Measurements from ENCODE around the gene HPCAL4. TPM values are rescaled to one million over a fixed set of nuclear protein-coding genes. Genes with fewer than 3 reads are reported as not detected.

HPCAL4 gene
- 0.49 and 0.68 TPM in 2 replicates for total RNA-seq
- long read RNA-seq: 0 reads

DNA sequence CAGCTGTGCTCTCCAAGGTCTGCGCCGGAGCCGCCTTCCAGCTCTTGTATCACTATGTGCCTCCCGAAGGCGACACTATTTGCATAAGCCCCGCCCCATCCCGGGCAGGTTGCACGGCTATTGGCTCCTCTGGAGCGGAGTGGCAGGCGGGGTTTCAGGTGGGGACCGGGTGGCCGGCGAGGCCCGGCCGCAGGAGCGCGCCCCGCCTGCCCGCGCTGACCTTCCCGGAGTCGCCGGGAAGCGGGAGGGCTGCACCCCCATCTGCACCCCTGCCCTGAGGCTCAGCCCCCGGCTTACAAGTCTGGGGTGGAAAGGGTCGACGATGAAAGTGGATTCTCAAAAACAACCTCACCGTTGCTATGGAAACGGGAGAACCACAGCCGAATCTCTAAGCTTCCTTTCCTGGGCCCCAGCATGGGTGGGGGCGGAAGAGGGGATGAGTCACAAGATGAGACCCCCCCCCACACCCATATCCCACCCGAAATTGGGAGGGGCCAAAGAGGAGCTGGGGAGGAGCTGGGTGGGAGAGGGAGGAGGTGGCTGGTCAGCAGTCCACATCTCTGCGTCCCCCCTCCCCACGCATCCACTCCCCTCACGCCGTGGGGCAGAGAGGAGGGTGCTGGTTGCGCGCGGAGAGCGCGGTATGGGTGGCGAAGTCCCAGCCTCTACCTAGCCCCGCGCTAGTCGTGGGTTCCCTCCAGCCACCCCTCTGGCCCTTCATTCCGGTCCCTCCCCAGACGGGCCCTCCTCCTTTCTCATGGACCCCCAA lies at the start of gene HPCAL4:
TSS of gene HPCAL4 (minus strand) at position 51 of the 769 bp plus-strand sequence. CDS start 6,830 bp downstream, outside the sequence.
- Mint-ChIP-seq H3K27me3 (ENCODE audit: low read depth) (peaks cover 96% of the 10 kb centered on the region), H3K27ac (ENCODE audit: unreplicated experiment) (no peak within 1 kb of the TSS), H3K36me3 (ENCODE audit: low read depth) (no peaks in the 10 kb centered on the region), H3K4me1 (peaks cover 15% of the 10 kb centered on the region), H3K9me3 (no peaks in the 10 kb centered on the region), H3K4me3 (peak within 1 kb of the TSS; percentile 69)
- peak; percentile 88 for DNase-seq (ENCODE audit: low read depth, low spot score)
- TF ChIP-seq, protein P1, sequence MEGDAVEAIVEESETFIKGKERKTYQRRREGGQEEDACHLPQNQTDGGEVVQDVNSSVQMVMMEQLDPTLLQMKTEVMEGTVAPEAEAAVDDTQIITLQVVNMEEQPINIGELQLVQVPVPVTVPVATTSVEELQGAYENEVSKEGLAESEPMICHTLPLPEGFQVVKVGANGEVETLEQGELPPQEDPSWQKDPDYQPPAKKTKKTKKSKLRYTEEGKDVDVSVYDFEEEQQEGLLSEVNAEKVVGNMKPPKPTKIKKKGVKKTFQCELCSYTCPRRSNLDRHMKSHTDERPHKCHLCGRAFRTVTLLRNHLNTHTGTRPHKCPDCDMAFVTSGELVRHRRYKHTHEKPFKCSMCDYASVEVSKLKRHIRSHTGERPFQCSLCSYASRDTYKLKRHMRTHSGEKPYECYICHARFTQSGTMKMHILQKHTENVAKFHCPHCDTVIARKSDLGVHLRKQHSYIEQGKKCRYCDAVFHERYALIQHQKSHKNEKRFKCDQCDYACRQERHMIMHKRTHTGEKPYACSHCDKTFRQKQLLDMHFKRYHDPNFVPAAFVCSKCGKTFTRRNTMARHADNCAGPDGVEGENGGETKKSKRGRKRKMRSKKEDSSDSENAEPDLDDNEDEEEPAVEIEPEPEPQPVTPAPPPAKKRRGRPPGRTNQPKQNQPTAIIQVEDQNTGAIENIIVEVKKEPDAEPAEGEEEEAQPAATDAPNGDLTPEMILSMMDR (conservative IDR thresholded peaks at IDR 0.05): no peak

GRCh38 chr1:39738622-39739366 lies 47.6 kb upstream of the HPCAL4 start, which contains the start of gene PPIE:
PPIE (plus strand) TSS chr1:39738882; CDS start chr1:39738901, 19 bp downstream.
- peak; percentile 84 for DNase-seq (ENCODE audit: low read depth, low spot score)
- no peaks in the 10 kb centered on the region for H3K9me3 Mint-ChIP-seq
- H3K4me1 Mint-ChIP-seq: peaks cover 27% of the 10 kb centered on the region
- H3K36me3 Mint-ChIP-seq (ENCODE audit: low read depth): no peaks in the 10 kb centered on the region
- peak within 1 kb of the TSS; percentile 91 for H3K27ac Mint-ChIP-seq (ENCODE audit: unreplicated experiment)
- TF ChIP-seq, protein P1 (conservative IDR thresholded peaks at IDR 0.05): no peak
- peaks cover 40% of the 10 kb centered on the region for H3K27me3 Mint-ChIP-seq (ENCODE audit: low read depth)
- H3K4me3 Mint-ChIP-seq: peak within 1 kb of the TSS; percentile 97

DNA sequence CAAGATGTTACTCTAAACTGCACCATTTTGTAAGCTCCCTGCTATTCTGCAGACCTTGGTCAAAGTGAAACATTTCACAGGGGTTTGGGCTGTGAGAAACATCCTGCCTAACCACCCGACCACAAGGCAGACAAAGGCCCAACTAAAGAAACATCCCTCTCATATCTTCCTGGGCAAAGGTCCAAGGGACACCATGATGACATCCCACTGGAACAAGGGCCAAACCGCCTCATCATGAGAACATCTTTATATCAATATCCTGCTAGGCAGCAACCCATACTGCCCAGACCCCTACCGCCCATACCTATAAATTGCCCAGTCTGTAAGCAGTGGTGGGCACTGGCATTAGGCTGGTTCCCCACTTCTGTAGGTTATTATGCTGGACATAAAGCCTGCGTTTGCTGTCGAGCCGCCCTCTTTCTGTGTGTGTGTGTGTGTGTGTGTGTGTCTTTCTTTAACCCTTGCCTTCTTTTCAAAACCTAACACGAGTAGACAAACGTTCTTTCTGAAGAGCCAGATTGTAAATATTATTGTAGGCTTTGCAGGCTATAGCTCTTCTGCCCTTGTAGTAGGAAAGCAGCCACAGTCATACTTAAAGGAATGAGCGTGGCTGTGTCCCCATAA lies 46.4 kb upstream of the HPCAL4 start:
- DNase-seq (ENCODE audit: low read depth, low spot score): no peak
- TF ChIP-seq, protein P1 (conservative IDR thresholded peaks at IDR 0.05): no peak
- H3K9me3 Mint-ChIP-seq: no peaks in the 10 kb centered on the region
- peaks cover 52% of the 10 kb centered on the region for H3K27me3 Mint-ChIP-seq (ENCODE audit: low read depth)
- no peaks in the 10 kb centered on the region for H3K36me3 Mint-ChIP-seq (ENCODE audit: low read depth)
- peaks cover 27% of the 10 kb centered on the region for H3K4me1 Mint-ChIP-seq
- H3K4me3 Mint-ChIP-seq: peak overlapping the region; percentile 21
- H3K27ac Mint-ChIP-seq (ENCODE audit: unreplicated experiment): no peak overlapping the region

DNA sequence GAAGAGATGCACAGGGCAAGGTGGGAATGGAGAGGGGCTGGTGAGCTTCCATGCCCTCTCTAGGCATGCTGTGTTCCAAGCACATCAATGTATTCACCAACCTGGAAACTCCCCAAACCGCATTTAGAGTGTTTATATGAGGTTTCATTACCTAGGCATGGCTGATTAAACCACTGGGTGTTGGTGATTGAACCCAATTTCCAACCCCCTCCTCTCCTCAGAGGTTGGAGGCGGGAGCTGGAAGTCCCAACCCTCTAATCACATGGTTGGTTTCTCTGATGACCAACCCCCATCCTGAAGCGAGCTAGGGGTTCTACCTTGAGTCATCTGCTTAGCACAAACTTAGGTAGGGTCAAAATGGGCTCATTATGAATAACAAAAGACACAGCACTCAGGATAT lies 44.5 kb upstream of the HPCAL4 start:
- no peaks in the 10 kb centered on the region for H3K36me3 Mint-ChIP-seq (ENCODE audit: low read depth)
- H3K4me3 Mint-ChIP-seq: peak overlapping the region; percentile 20
- no peak for DNase-seq (ENCODE audit: low read depth, low spot score)
- TF ChIP-seq, protein P1 (conservative IDR thresholded peaks at IDR 0.05): no peak
- H3K4me1 Mint-ChIP-seq: peaks cover 22% of the 10 kb centered on the region
- H3K27ac Mint-ChIP-seq (ENCODE audit: unreplicated experiment): no peak overlapping the region
- H3K9me3 Mint-ChIP-seq: no peaks in the 10 kb centered on the region
- peaks cover 71% of the 10 kb centered on the region for H3K27me3 Mint-ChIP-seq (ENCODE audit: low read depth)

DNA sequence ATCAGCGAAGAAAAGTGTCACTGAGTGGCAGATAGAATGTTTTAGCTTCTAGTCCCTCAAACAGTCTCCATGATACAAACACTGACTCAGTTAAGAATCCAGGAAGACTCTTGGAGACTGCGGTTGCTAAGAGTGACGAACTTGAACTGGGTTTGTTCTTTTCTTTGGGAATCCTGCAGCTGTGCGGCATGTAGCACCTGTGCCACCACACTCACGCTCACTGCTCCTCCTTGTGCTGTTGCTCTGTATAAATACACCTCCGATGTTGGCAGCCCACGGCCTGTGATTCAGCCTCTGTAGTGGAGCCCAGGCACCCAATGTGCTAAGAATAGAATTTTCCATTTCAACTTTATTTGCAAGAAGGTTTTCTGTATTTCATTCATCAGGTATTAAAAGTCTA lies 41.9 kb upstream of the HPCAL4 start:
- H3K27ac Mint-ChIP-seq (ENCODE audit: unreplicated experiment): no peak overlapping the region
- no peaks in the 10 kb centered on the region for H3K9me3 Mint-ChIP-seq
- H3K4me3 Mint-ChIP-seq: no peak overlapping the region
- no peak for DNase-seq (ENCODE audit: low read depth, low spot score)
- no peaks in the 10 kb centered on the region for H3K4me1 Mint-ChIP-seq
- TF ChIP-seq, protein P1 (conservative IDR thresholded peaks at IDR 0.05): no peak
- H3K36me3 Mint-ChIP-seq (ENCODE audit: low read depth): no peaks in the 10 kb centered on the region
- H3K27me3 Mint-ChIP-seq (ENCODE audit: low read depth): peaks cover 94% of the 10 kb centered on the region

Data from neural crest cell (in vitro differentiated cells).